Activated CD4-positive, CD25-positive, alpha-beta regulatory T cell treated with anti-CD3 and anti-CD28 coated beads, Interleukin-2, amount 50 U/mL, for 72 hours (primary cell): ENCODE data around the gene ZNF598.

ENCODE experiments used
- DNase-seq: peaks from one replicate; pipeline ENCODE4 v3.0.0; 2021

The ZNF598 gene

DNA sequence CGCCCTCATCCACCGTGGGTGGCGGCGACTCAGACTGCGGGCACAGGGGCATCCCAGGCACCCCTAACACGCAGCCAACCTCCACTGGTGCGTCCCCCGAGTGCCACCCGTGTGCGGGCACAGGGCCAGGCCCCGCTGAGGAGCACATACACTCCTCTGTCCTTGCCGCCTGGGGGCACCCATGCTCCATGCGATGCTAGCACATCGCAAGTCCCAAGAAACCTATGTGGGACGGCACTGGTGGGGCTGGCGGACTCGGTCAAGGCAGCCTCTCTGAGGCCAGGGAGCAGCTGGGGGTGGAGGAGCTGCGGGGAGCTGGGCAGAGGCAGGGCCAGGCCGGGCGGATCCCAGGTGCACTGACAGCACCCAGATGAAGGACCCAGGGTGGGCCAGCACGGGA lies 4.0 kb downstream of the ZNF598 start:
- no peak for DNase-seq

DNA sequence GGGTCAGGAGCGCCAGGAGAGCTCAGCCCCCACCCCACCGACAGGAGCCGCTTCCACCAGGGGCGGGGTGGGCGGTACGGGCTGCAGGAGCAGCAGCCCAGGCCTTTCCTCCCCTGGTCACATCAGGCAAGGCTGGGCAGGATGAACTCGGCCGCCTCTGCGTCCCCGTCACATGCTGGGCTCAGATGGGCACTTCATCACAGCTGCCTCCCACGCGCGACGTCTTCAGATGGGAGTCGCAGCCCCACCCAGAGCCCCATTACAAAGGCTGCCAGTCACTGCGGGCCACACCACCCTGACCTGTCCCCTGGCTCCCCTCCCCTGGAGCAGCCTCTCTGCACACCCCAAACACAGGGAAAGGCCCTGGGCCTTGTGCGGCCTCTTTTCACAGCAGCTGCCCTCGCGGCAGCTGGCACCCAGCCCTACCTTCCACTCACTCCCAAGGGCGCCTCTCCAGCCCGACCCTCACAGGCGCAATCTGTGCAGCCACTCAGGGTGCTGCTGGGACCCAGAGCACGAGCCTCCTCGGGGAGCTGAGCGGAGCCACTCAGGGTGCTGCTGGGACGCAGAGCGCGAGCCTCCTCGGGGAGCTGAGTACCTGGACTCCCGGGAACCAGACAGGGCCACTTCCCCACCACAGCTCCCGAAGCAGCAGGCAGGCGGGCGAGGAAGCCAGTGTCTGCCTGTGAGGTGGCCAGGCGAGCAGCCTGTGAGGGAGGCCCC lies 4.7 kb downstream of the ZNF598 start:
- DNase-seq = no peak

GRCh38 chr16:2003827-2004641 lies 5.6 kb downstream of the ZNF598 start:
- peak; percentile 80 for DNase-seq

GRCh38 chr16:2003231-2003826 lies 6.3 kb downstream of the ZNF598 start:
- no peak for DNase-seq

GRCh38 chr16:2002406-2003230 lies 7.0 kb downstream of the ZNF598 start:
- no peak for DNase-seq

- DNase-seq = no peak
Measured at GRCh38 chr16:2001456-2002355, 7.9 kb downstream of the ZNF598 start.

DNA sequence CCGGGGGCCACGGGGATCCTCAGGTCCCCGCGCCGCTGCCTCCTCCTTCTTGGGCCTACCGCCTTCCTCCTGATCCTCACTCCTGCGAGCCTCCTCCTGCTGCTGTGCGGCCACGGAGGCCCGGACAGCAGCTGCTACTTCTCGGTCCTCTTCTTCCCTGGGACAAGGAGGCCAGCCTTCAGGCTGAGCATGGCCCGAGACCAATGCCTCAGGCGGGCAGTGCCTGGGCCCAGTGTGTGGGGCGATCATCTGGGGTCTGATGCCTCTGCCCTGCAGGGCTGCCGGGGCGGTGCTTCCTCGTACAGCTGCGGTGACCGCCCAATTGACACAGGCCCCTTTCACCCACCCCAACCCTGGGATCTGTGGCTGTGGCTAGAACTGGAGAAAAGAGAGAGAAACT lies 8.6 kb downstream of the ZNF598 start:
- no peak for DNase-seq

GRCh38 chr16:1999866-2000514 lies 9.6 kb downstream of the ZNF598 start:
- no peak for DNase-seq

- no peak for DNase-seq
Measured at GRCh38 chr16:1998852-1999801, 10.5 kb downstream of the ZNF598 start.

DNA sequence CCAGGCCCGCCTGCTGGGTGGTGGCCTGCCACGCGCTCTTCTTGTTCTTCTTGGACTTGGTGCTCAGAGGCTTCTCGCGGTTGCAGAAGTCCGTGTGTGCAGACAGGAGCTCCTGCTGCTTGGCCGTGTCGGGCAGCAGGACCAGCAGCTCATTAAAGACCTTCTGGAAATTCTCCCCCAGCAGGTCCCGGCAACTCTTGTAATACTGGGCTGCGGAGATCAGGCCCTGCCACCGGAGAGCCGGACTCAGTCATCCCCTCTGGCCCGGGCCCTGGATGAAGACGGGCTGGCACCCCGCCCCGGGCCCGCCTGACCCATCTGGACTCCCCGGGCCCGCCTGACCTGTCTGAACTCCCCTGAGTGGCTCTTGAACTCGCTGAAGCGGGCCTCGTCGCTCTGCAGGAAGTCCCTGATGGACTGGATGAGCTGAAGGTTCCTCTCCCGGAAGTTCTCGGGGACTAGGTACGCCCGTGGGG lies 11.2 kb downstream of the ZNF598 start:
- DNase-seq = no peak

GRCh38 chr16:1997494-1998359 lies 11.9 kb downstream of the ZNF598 start:
- DNase-seq = no peak

GRCh38 chr16:1993731-1994131 lies 15.9 kb downstream of the ZNF598 start:
- no peak for DNase-seq

- DNase-seq = no peak
Measured at GRCh38 chr16:1992704-1993317, 16.8 kb downstream of the ZNF598 start.

DNA sequence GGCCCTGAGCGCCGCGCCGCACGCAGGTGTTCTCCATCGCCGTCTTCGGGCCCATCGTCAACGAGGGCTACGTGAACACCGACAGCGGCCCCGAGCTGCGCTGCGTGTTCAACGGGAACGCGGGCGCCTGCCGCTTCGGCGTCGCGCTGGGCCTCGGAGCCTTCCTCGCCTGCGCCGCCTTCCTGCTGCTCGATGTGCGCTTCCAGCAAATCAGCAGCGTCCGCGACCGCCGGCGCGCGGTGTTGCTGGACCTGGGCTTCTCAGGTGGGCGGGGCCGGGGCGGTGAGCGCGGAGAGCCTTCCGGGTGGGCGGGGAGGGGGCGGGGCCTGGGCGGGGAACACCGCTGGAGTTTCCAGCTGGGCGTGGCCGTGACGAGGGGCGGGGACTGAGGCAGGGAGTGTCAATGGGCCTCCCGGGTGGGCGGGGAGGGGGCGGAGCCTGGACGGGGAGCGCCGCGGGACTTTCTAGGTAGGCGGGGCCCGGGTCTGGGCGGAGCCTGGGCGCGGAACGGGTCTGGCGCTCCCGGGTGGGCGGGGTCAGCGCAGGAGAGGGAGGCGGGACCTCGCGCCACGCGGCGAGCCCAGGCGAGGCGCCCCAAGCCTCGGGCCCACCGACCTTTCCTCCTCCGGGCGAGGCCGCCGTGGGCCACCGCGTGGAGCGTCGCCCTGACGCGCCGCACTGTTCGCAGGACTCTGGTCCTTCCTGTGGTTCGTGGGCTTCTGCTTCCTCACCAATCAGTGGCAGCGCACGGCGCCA lies 17.5 kb downstream of the ZNF598 start:
- peak; percentile 94 for DNase-seq

GRCh38 chr16:1991588-1991947 lies 18.1 kb downstream of the ZNF598 start:
- DNase-seq = no peak

DNA sequence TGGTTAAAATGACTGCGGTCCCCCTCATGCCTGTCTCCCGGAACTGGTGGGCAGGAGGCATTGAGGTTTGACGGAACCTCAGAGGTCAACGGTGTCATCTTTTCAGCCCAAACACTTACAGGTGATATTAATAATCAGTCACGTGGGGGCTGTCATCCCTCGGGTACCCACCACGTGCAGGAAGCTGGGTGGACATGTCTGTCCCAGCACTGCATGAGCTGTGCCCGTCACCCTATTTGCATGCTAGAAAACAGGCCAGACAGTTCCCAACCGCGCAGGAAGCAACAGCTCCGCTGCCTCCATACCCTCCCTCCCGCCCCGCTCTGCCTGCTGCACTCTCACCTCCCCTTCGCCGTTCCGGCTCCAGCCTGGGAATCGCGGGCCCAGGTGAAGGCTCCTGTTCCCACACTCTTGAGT lies 18.5 kb downstream of the ZNF598 start:
- DNase-seq = peak; percentile 58

DNA sequence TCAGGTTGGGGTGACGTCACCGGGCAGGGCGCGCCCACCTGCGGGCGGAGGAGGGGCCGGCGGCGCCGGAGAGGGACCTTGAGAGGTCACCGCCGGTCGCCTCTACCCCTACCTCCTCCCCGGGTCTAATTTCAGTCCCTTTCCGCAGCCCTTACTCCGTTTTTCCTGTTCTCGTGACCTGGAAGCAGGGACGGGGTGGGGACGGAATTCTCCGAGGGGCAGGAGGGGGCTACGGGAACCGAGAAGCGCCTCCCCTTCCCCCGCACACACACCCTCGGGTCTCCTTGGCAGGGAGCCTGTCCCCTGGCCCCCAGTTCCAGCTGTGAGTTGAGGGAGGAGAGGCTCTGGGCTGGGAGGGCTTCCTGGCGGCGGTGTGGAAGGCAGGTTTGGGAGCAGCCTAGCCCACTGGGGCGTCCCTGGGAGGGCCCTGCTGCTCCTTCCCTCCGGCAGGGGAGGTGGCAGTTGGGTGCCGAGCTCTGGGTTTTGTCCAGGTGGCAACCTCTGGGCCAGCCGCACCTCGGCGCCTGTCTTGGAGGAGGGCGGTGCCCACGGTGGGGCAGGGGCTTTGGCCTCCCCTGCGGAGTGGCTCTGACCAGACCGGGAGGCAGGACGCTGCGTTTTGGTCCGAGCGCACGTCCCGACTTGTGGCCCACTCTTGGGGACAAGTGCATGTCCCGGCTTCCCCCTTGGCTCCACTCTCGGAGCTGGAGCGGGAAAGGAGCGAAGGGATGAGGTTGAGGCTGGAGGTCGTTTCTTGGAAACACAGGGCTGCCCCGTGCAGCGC lies 19.1 kb downstream of the ZNF598 start:
- DNase-seq = peak; percentile 49
